Ishikawa (cell line): ENCODE data around the gene MIDN.

ENCODE experiments used
- CEBPB ChIP-seq: IDR thresholded peaks from 2 replicates; pipeline ENCODE4 v1.6.1; 2012
- CREB1 ChIP-seq: IDR thresholded peaks from 2 replicates; pipeline ENCODE4 v1.6.1; 2012; ENCODE audit warnings: low read depth
- EGR1 ChIP-seq: IDR thresholded peaks from 2 replicates; pipeline ENCODE4 v1.6.1; 2012
- EP300 ChIP-seq: IDR thresholded peaks from 2 replicates; pipeline ENCODE4 v1.6.1; 2012; ENCODE audit warnings: borderline replicate concordance
- FOXM1 ChIP-seq: IDR thresholded peaks from 2 replicates; pipeline ENCODE4 v1.6.1; 2012; ENCODE audit warnings: low read depth, borderline replicate concordance
- NFIC ChIP-seq: IDR thresholded peaks from 2 replicates; pipeline ENCODE4 v1.6.1; 2012
- RAD21 ChIP-seq: IDR thresholded peaks from 2 replicates; pipeline ENCODE4 v1.6.1; 2012; ENCODE audit warnings: low read depth
- TAF1 ChIP-seq: IDR thresholded peaks from 2 replicates; pipeline ENCODE4 v1.6.1; 2012; ENCODE audit warnings: low read depth, mild to moderate bottlenecking
- TCF12 ChIP-seq: IDR thresholded peaks from 2 replicates; pipeline ENCODE4 v1.6.1; 2012; ENCODE audit warnings: low read depth
- TEAD4 ChIP-seq: IDR thresholded peaks from 2 replicates; pipeline ENCODE4 v1.6.1; 2012
- YY1 ChIP-seq: IDR thresholded peaks from 2 replicates; pipeline ENCODE4 v1.6.1; 2012; ENCODE audit warnings: low read depth
- ZBTB7A ChIP-seq: IDR thresholded peaks from 2 replicates; pipeline ENCODE4 v1.6.1; 2012; ENCODE audit warnings: low read depth
- TF ChIP-seq, protein P1 (sequence below): IDR thresholded peaks from 2 replicates; pipeline ENCODE4 v1.6.1; 2012
- TF ChIP-seq, protein P2 (sequence below): IDR thresholded peaks from 2 replicates; pipeline ENCODE4 v1.6.1; 2012; ENCODE audit warnings: low read depth, mild to moderate bottlenecking
- TF ChIP-seq, protein P3 (sequence below): IDR thresholded peaks from 2 replicates; pipeline ENCODE4 v1.6.1; 2012

Gene MIDN

DNA sequence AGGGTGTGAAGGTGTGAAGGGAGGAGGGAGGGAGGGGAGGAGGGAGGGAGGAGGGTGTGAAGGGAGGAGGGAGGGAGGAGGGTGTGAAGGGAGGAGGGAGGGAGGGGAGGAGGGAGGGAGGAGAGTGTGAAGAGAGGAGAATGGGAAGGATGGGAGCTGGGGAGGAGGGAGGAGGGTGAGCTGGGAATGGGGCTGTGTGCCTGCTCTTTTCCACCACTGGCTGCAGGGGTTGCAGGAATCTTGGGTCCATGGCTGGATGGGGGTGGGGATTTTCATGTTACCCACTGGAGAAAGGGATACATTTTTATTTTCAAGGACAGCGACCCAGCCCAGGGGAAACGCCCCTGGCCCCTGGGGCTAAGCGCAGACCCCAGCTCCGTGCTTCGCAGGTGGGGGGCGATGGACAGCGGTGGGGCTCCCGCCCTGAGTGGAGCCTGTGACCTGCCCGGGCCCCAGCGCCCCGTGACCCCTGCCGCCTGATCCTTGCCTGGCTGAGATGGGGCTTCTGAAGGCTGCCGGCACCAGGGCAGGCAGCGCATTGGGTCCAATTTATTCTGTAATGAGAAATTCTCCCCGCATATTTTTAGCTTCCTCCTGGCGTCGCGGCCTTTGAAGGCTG lies 34.3 kb downstream of the MIDN start:
- no peak for TF ChIP-seq TAF1
- TF ChIP-seq ZBTB7A = peak; percentile 41; the same call in 1 of the 2 replicates

- TF ChIP-seq YY1 (no peak), ZBTB7A (no peak), CEBPB (no peak), TEAD4 (no peak), FOXM1 (no peak), TAF1 (no peak), EGR1 (no peak), NFIC (no peak), CREB1 (no peak), RAD21 (no peak), EP300 (no peak)
- TF ChIP-seq, protein P1, sequence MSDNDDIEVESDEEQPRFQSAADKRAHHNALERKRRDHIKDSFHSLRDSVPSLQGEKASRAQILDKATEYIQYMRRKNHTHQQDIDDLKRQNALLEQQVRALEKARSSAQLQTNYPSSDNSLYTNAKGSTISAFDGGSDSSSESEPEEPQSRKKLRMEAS = no peak
- TF ChIP-seq, protein P2, sequence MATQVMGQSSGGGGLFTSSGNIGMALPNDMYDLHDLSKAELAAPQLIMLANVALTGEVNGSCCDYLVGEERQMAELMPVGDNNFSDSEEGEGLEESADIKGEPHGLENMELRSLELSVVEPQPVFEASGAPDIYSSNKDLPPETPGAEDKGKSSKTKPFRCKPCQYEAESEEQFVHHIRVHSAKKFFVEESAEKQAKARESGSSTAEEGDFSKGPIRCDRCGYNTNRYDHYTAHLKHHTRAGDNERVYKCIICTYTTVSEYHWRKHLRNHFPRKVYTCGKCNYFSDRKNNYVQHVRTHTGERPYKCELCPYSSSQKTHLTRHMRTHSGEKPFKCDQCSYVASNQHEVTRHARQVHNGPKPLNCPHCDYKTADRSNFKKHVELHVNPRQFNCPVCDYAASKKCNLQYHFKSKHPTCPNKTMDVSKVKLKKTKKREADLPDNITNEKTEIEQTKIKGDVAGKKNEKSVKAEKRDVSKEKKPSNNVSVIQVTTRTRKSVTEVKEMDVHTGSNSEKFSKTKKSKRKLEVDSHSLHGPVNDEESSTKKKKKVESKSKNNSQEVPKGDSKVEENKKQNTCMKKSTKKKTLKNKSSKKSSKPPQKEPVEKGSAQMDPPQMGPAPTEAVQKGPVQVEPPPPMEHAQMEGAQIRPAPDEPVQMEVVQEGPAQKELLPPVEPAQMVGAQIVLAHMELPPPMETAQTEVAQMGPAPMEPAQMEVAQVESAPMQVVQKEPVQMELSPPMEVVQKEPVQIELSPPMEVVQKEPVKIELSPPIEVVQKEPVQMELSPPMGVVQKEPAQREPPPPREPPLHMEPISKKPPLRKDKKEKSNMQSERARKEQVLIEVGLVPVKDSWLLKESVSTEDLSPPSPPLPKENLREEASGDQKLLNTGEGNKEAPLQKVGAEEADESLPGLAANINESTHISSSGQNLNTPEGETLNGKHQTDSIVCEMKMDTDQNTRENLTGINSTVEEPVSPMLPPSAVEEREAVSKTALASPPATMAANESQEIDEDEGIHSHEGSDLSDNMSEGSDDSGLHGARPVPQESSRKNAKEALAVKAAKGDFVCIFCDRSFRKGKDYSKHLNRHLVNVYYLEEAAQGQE = no peak
- TF ChIP-seq, protein P3, sequence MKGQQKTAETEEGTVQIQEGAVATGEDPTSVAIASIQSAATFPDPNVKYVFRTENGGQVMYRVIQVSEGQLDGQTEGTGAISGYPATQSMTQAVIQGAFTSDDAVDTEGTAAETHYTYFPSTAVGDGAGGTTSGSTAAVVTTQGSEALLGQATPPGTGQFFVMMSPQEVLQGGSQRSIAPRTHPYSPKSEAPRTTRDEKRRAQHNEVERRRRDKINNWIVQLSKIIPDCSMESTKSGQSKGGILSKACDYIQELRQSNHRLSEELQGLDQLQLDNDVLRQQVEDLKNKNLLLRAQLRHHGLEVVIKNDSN = no peak
Measured at GRCh38 chr19:1283207-1283916, 35.0 kb downstream of the MIDN start.

DNA sequence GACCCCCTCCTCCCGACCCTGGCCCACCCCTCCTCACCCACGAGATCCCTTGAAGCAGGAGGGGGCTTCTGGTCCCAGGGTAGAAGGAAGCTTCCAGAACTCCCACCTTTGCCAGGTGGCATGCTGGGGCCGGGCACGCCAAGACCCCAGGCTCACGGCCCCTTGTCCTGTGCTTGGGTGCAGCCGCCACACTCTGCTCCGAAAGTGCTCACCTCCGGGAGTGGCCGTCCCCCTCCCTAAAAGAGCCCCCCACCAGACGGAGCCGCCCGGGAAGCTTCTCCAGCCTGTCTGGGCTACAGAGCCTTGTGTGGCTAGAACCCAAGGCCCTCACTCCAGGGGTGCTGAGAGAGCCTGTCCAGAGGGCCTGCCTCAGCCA lies 35.5 kb downstream of the MIDN start:
- TF ChIP-seq, protein P2 = no peak
- no peak for TF ChIP-seq CREB1
- TF ChIP-seq NFIC = no peak
- TF ChIP-seq, protein P3 = no peak
- no peak for TF ChIP-seq TCF12
- no peak for TF ChIP-seq ZBTB7A

- no peak for TF ChIP-seq CREB1
- TF ChIP-seq, protein P1 = 0 out of 2 replicates have a peak, but pooled peaks have one; percentile 29
- peak; percentile 3; the same call in 1 of the 2 replicates for TF ChIP-seq RAD21
- TF ChIP-seq, protein P3 = peak; percentile 67
- no peak for TF ChIP-seq EGR1
Measured at GRCh38 chr19:1284293-1284978, 36.1 kb downstream of the MIDN start.

DNA sequence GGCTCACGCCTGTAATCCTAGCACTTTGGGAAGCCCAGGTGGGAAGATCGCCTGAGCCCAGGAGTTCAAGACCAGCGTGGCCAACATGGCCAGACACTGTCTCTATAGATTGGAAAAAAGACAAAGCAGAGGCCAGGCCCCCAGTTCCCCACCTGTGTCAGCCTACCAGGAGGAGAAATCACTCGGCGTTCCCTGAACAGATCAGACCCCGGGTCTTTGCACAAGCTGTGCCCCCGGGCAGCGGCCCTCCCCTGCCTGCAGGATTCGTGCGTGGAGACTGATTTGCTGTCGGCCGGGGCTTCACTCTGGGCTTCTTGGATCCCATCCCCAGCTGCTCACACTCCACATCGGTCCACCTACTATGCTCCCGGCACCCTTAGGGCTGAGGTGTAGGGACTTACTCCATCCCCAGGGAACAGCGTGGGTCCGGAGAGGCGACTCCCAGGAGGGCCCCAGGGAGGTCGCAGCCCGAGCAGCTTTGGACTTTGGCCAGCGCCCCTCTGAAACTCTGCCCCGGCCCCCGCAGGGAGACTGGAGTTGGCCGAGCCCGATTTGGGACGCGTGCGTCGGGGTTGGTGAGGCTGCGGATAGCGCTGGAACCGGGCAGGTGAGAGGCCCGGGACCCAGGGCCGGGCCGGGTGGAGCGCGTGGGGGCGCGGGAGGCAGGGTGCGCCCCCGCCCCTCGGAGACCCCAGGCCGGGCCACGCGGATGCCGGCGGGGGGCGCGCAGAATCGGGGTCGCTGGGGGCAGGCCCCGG lies 36.8 kb downstream of the MIDN start:
- TF ChIP-seq, protein P2 = no peak
- TF ChIP-seq, protein P3 = no peak
- TF ChIP-seq TEAD4 = no peak
- TF ChIP-seq, protein P1 = no peak
- TF ChIP-seq TCF12 = no peak
- TF ChIP-seq CREB1 = no peak
